ENCODE measurements around the gene FLOT2. TPM values are rescaled to one million over a fixed set of nuclear protein-coding genes. Genes with fewer than 3 reads are reported as not detected.

FLOT2 gene
- total and polyA plus RNA-seq, 2 of the 8 experiments (the other 6 are each of a cell fraction or from before 2014, with no cell fraction given) = 116 to 189 TPM

GRCh38 chr17:28942925-28943324 is 45.4 kb upstream of the FLOT2 start:
- CTCF ChIA-PET (ENCODE audit: partially characterized antibody) = interaction anchor here (0.9 to 2.2 kb wide), 8 partner anchors 9 to 216 kb away, joined by 3 to 10 read pairs (median 5); partner anchors contain the start of gene DHRS13
- Histone ChIP-seq H2AK5ac (ENCODE audit: low read depth, low read length) (no peak overlapping the region), H2AFZ (ENCODE audit: low read length) (no peak overlapping the region), H3K14ac (ENCODE audit: insufficient read length) (no peak overlapping the region), H3K79me2 (ENCODE audit: control insufficient read depth in 1 of 2, insufficient read depth in 2 of 2, low read length in 2 of 2) (peaks cover 60 to 100% of the 10 kb centered on the region in 2 experiments), H3K4ac (replicated peaks; ENCODE audit: insufficient read length, low read depth, low read length) (no peak overlapping the region), H3K9me3 (ENCODE audit: insufficient read depth in 2 of 2, low read depth in 1 of 2, low read length in 1 of 2) (no peaks in the 10 kb centered on the region), H3K56ac (replicated peaks; ENCODE audit: insufficient read length, low read depth, low read length) (no peak overlapping the region), H2BK15ac (ENCODE audit: low read length) (no peak overlapping the region), H4K8ac (ENCODE audit: extremely low read depth, insufficient read depth, low read length) (no peak overlapping the region), H3K4me1 (replicated peaks in 1 of 4; ENCODE audit: control insufficient read depth in 3 of 4, insufficient read depth in 4 of 4, low read length in 3 of 4) (peaks cover 0 to 11% (median 5%) of the 10 kb centered on the region in 4 experiments; a peak in 5 of 7 replicates), H3K23me2 (ENCODE audit: low read depth, low read length) (no peaks in the 10 kb centered on the region), H2BK120ac (replicated peaks; ENCODE audit: low read depth, low read length) (no peak overlapping the region), H3K9ac (replicated peaks in 1 of 4; ENCODE audit: extremely low read depth in 1 of 4, low read depth in 3 of 4, low read length in 3 of 4) (no peak overlapping the region), H3K36me3 (ENCODE audit: control insufficient read depth in 2 of 4, insufficient read depth in 4 of 4, low read length in 3 of 4) (peaks cover 0 to 29% (median 3%) of the 10 kb centered on the region in 4 experiments; a peak in 5 of 8 replicates), H3K4me3 (ENCODE audit: extremely low read depth in 1 of 4, insufficient read depth in 2 of 4, low read depth in 3 of 4, low read length in 4 of 4) (no peak overlapping the region), H3K27me3 (replicated peaks in 1 of 4; ENCODE audit: control insufficient read depth in 3 of 4, extremely low read depth in 1 of 4, insufficient read depth in 3 of 4, low read length in 3 of 4) (no peaks in the 10 kb centered on the region), H2BK5ac (ENCODE audit: low read depth, low read length) (no peak overlapping the region), H2BK20ac (ENCODE audit: low read length) (no peak overlapping the region), H3K18ac (ENCODE audit: extremely low read depth, low read length) (no peak overlapping the region), H2BK12ac (ENCODE audit: low read depth, low read length) (no peak overlapping the region), H3K4me2 (ENCODE audit: insufficient read depth in 1 of 2, low read depth in 2 of 2, low read length in 2 of 2) (no peak overlapping the region), H4K20me1 (replicated peaks in 1 of 2; ENCODE audit: control insufficient read depth in 1 of 2, insufficient read depth in 2 of 2, low read length in 2 of 2) (peaks cover 21 to 25% of the 10 kb centered on the region in 2 experiments), H3K27ac (ENCODE audit: low read depth, low read length) (no peak overlapping the region), H4K91ac (replicated peaks; ENCODE audit: insufficient read length, low read length) (no peak overlapping the region), H4K5ac (ENCODE audit: insufficient read length, low read depth, low read length) (no peak overlapping the region), H3K23ac (ENCODE audit: insufficient read length) (no peak overlapping the region), H3K79me1 (ENCODE audit: low read depth, low read length) (peaks cover 6% of the 10 kb centered on the region; the same call in 1 of the 2 replicates)
- POLR2A ChIA-PET (ENCODE audit: partially characterized antibody) = interaction anchor here (1.0 to 1.1 kb wide), 2 partner anchors 9 to 12 kb away, joined by 3 to 4 read pairs; partner anchors contain the start of gene PHF12
- no peak for FAIRE-seq
- DNase-seq (ENCODE audit: low read depth in 1 of 2, low spot score in 2 of 2) = no peak
- 94% methylated on average over 2 of the region's 2 CpGs; no CpG with 5 or more reads in 1 of the 2 experiments for WGBS, 2 experiments (ENCODE audit: extremely low coverage in 1 of 2, insufficient coverage in 1 of 2, insufficient read length in 1 of 2, insufficient replicate concordance in 2 of 2, low coverage in 1 of 2, low lambda C conversion rate in 2 of 2, missing lambda C conversion rate in 1 of 2)
- no peak for TF ChIP-seq TAF1 (IDR thresholded peaks at IDR 0.05; ENCODE audit: low read depth, low read length)
- TF ChIP-seq POLR2A (IDR thresholded peaks at IDR 0.05; ENCODE audit: control extremely low read depth in 1 of 2, low read depth in 2 of 2, low read length in 2 of 2) = no peak
- TF ChIP-seq POLR2AphosphoS5 (IDR thresholded peaks at IDR 0.05; ENCODE audit: low read depth, low read length) = no peak
- TF ChIP-seq SP2 (IDR thresholded peaks at IDR 0.05; ENCODE audit: low read length) = no peak
- TF ChIP-seq ASH2L (IDR thresholded peaks at IDR 0.05; ENCODE audit: low read length) = no peak
- no peak for TF ChIP-seq JUN (IDR thresholded peaks at IDR 0.05; ENCODE audit: low read depth, low read length)
- no peak for TF ChIP-seq FOSL1 (IDR thresholded peaks at IDR 0.05; ENCODE audit: insufficient read depth, low read depth, low read length)
- TF ChIP-seq MAFK (IDR thresholded peaks at IDR 0.05; ENCODE audit: low read depth, low read length) = no peak
- TF ChIP-seq CHD2 (IDR thresholded peaks at IDR 0.05; ENCODE audit: low read length) = no peak
- no peak for TF ChIP-seq RNF2 (IDR thresholded peaks at IDR 0.05; ENCODE audit: borderline replicate concordance, low read depth, low read length, missing control alignments, poor library complexity, severe bottlenecking)
- TF ChIP-seq ATF2 (IDR thresholded peaks at IDR 0.05; ENCODE audit: low read length) = no peak
- no peak for TF ChIP-seq MAX (IDR thresholded peaks at IDR 0.05)

Data from H1 (cell line).